Measurements from ENCODE around the gene FOXL3. TPM values are rescaled to one million over a fixed set of nuclear protein-coding genes. Genes with fewer than 3 reads are reported as not detected.

Gene FOXL3
- total RNA-seq, 6 experiments from 2014 or later = not detected

DNA sequence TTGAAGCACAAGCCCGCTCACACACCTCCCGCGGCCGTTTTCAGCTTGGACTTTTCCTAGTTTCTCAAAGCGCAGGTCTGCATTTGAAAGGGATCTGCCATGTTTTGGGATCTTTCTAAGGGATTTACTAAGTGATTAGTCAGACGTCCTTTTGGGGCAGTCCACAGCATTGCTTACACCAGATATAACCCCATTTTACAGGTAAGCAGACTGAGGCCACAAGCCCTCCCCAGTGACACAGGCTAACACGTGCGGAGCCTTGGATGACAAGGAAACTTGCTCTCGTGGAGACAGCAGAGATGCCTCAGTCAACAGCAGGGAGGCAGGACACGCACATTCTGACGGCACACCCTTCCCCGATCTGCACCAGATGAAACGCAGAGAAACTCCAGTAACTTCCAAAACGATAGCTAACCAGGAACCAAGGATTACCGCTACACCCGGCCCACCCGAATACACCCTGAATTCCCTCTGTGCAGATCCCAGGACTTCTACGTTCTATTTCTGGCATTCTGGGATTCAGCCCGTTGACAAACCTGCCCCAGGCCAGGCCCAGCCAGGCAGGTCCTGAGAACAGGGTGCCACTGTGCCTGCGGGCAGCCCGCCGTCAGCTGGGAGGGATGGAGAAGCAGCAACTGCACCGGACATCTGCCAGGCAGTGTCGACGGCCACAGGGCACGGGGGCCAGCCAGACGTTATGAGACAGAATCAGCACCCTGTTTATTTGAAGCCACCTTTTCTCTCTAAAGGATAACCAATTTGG lies 27.9 kb downstream of the FOXL3 start:
- Mint-ChIP-seq H3K27me3 (ENCODE audit: insufficient read depth) (peaks cover 45% of the 10 kb centered on the region), H3K27ac (no peak overlapping the region), H3K4me1 (ENCODE audit: low read depth) (no peaks in the 10 kb centered on the region), H3K4me3 (no peak overlapping the region), H3K36me3 (ENCODE audit: low read depth) (no peaks in the 10 kb centered on the region), H3K9me3 (no peaks in the 10 kb centered on the region)
- DNase-seq = no peak
- TF ChIP-seq CTCF (IDR thresholded peaks at IDR 0.05) = no peak

DNA sequence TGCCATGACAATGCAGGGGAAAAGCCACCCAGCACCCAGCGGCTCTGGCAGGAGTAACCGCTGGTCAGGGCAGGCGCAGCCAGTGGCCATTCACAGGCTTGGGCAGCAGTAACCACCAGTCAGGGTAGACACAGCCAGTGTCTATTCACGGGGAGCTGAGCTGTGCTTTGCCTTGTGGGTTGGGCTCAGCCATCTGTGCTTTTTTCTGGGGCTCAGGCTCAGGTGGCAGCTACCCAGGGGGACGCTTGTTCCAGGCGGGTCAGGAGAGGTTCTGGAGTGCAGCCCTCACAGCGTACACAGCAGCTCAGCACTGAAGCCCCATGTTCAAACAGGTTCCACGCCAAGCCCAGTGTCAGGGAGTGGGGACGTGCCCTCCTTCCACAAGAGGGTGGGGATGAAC lies 28.5 kb downstream of the FOXL3 start:
- TF ChIP-seq CTCF (IDR thresholded peaks at IDR 0.05) = no peak
- H3K9me3 Mint-ChIP-seq = no peaks in the 10 kb centered on the region
- no peak overlapping the region for H3K4me3 Mint-ChIP-seq
- no peaks in the 10 kb centered on the region for H3K36me3 Mint-ChIP-seq (ENCODE audit: low read depth)
- no peak overlapping the region for H3K27ac Mint-ChIP-seq
- no peak for DNase-seq
- peaks cover 46% of the 10 kb centered on the region for H3K27me3 Mint-ChIP-seq (ENCODE audit: insufficient read depth)
- peaks cover 3% of the 10 kb centered on the region for H3K4me1 Mint-ChIP-seq (ENCODE audit: low read depth)

GRCh38 chr7:318878-319661 lies 29.1 kb downstream of the FOXL3 start:
- Mint-ChIP-seq H3K9me3 (no peaks in the 10 kb centered on the region), H3K27ac (no peak overlapping the region), H3K36me3 (ENCODE audit: low read depth) (no peaks in the 10 kb centered on the region), H3K4me1 (ENCODE audit: low read depth) (peaks cover 6% of the 10 kb centered on the region), H3K27me3 (ENCODE audit: insufficient read depth) (peaks cover 45% of the 10 kb centered on the region), H3K4me3 (no peak overlapping the region)
- no peak for DNase-seq
- no peak for TF ChIP-seq CTCF (IDR thresholded peaks at IDR 0.05)

GRCh38 chr7:320297-320696 lies 30.3 kb downstream of the FOXL3 start:
- Mint-ChIP-seq H3K9me3 (no peaks in the 10 kb centered on the region), H3K27me3 (ENCODE audit: insufficient read depth) (peaks cover 41% of the 10 kb centered on the region), H3K27ac (no peak overlapping the region), H3K4me1 (ENCODE audit: low read depth) (peaks cover 6% of the 10 kb centered on the region), H3K4me3 (no peak overlapping the region), H3K36me3 (ENCODE audit: low read depth) (no peaks in the 10 kb centered on the region)
- DNase-seq = no peak
- no peak for TF ChIP-seq CTCF (IDR thresholded peaks at IDR 0.05)

DNA sequence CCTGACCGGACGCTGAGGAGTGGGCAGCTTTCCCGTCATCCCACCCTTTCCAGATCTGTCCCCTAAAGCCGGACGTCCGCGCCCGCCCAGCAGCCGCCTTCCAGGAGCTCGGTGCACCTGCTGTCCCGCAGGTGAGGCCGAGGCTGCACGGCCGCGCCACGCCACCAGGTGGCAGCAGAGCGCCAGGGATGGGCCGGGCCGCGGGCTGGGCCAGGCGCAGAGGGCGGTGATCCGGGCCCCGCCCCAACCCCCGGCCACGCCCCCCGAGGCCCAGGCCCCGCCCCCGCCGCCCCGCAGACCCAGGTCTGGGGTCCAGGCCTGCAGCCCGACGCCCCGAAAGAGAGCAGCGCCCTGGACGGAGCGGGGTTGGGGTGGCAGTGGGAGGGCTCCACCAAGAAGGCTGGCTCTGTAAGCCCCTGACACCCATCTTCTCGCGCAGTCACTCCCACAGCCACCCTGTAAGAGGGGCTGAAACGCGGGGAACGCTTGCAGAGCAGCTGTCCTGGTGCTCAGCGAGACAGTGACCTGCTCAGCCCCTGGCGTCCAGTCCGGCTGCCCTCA lies 32.2 kb downstream of the FOXL3 start:
- Mint-ChIP-seq H3K4me1 (ENCODE audit: low read depth) (peaks cover 6% of the 10 kb centered on the region), H3K27me3 (ENCODE audit: insufficient read depth) (peaks cover 46% of the 10 kb centered on the region), H3K9me3 (peaks cover 8% of the 10 kb centered on the region; the same call in 1 of the 2 replicates), H3K4me3 (no peak overlapping the region), H3K27ac (no peak overlapping the region), H3K36me3 (ENCODE audit: low read depth) (no peaks in the 10 kb centered on the region)
- peak; percentile 99 for TF ChIP-seq CTCF (IDR thresholded peaks at IDR 0.05)
- DNase-seq = peak; percentile 14
